Mesenchymal stem cell (in vitro differentiated cells and primary cell): Measurements from ENCODE around the gene CDKN2A.

Experiments used
- DNase-seq: peaks from one replicate; pipeline ENCODE4 v3.0.0-alpha.2; 2013
- H2AFZ ChIP-seq: one replicate; pipeline ENCODE4 v1.6.1; 2013; ENCODE audit warnings: low read depth, mild to moderate bottlenecking, control low read depth, inconsistent platforms, low read length, moderate library complexity
- H2AK5ac ChIP-seq: 2 replicates; pipeline ENCODE4 v1.6.1; 2013; ENCODE audit warnings: low read length, moderate library complexity, mild to moderate bottlenecking, inconsistent platforms; ENCODE audit not compliant: severe bottlenecking
- H2BK120ac ChIP-seq: one replicate; pipeline ENCODE4 v1.6.1; 2013; ENCODE audit warnings: low read depth, mild to moderate bottlenecking, inconsistent platforms, low read length, moderate library complexity
- H2BK12ac ChIP-seq, 2 experiments: one replicate each; pipeline ENCODE4 v1.6.1; 2013; ENCODE audit warnings: inconsistent platforms in 2 of 2, low read length in 2 of 2, mild to moderate bottlenecking in 2 of 2, moderate library complexity in 2 of 2, control low read depth in 1 of 2
- H2BK15ac ChIP-seq: one replicate; pipeline ENCODE4 v1.6.1; 2013; ENCODE audit warnings: mild to moderate bottlenecking, low read depth, inconsistent platforms; ENCODE audit not compliant: poor library complexity, severe bottlenecking
- H2BK5ac ChIP-seq: 2 replicates; pipeline ENCODE4 v1.6.1; 2013; ENCODE audit warnings: low read depth, mild to moderate bottlenecking, low read length, control low read depth, inconsistent platforms; ENCODE audit not compliant: poor library complexity, severe bottlenecking
- H3K14ac ChIP-seq, 2 experiments: one replicate each; pipeline ENCODE4 v1.6.1; 2013; ENCODE audit warnings: inconsistent platforms in 2 of 2, low read length in 2 of 2, control low read depth in 1 of 2, mild to moderate bottlenecking in 1 of 2, moderate library complexity in 1 of 2
- H3K18ac ChIP-seq, 2 experiments: one replicate each; pipeline ENCODE4 v1.6.1; 2013; ENCODE audit warnings: inconsistent platforms in 2 of 2, low read length in 2 of 2, control low read depth in 1 of 2, low read depth in 1 of 2, mild to moderate bottlenecking in 1 of 2
- H3K23ac ChIP-seq, 2 experiments: one replicate each; pipeline ENCODE4 v1.6.1; 2013; ENCODE audit warnings: inconsistent platforms in 2 of 2, low read length in 2 of 2, mild to moderate bottlenecking in 2 of 2, moderate library complexity in 2 of 2, control low read depth in 1 of 2
- H3K27ac ChIP-seq: 2 replicates; pipeline ENCODE4 v1.5.1; 2013; ENCODE audit warnings: mild to moderate bottlenecking, moderate library complexity, low read length, control low read depth, inconsistent platforms; ENCODE audit not compliant: poor library complexity, severe bottlenecking
- H3K27me3 ChIP-seq, 2 experiments: 2 replicates each; pipeline versions ENCODE4 v1.6.1 to v1.7.0; 2013; ENCODE audit warnings: low read length in 2 of 2, mild to moderate bottlenecking in 2 of 2, moderate library complexity in 2 of 2, control low read depth in 1 of 2, inconsistent platforms in 1 of 2; ENCODE audit not compliant: control insufficient read depth in 1 of 2, insufficient read depth in 1 of 2
- H3K36me3 ChIP-seq, 2 experiments: 2 replicates each; pipeline versions ENCODE4 v1.6.1 to v1.7.0; 2013; ENCODE audit warnings: low read length in 2 of 2, control low read depth in 1 of 2, inconsistent platforms in 1 of 2, low read depth in 1 of 2, mild to moderate bottlenecking in 1 of 2; ENCODE audit not compliant: insufficient read depth in 2 of 2, control insufficient read depth in 1 of 2
- H3K4ac ChIP-seq, 2 experiments: one replicate each; pipeline ENCODE4 v1.6.1; 2013; ENCODE audit warnings: inconsistent platforms in 2 of 2, low read length in 2 of 2, mild to moderate bottlenecking in 2 of 2, moderate library complexity in 2 of 2, control low read depth in 1 of 2, low read depth in 1 of 2
- H3K4me1 ChIP-seq: 2 replicates; pipeline ENCODE4 v1.6.1; 2013; ENCODE audit warnings: low read depth, low read length, control low read depth; ENCODE audit not compliant: control insufficient read depth, insufficient read depth
- H3K4me2 ChIP-seq: 2 replicates; pipeline ENCODE4 v1.6.1; 2013; ENCODE audit warnings: low read length, mild to moderate bottlenecking, inconsistent platforms; ENCODE audit not compliant: poor library complexity, severe bottlenecking
- H3K4me3 ChIP-seq, 2 experiments: 2 replicates each; pipeline versions ENCODE4 v1.5.1 to v1.7.0; 2013; ENCODE audit warnings: low read length in 2 of 2, mild to moderate bottlenecking in 2 of 2, control low read depth in 1 of 2, low read depth in 1 of 2; ENCODE audit not compliant: insufficient read depth in 1 of 2
- H3K79me1 ChIP-seq: replicated peaks from 2 replicates; pipeline ENCODE4 v1.6.1; 2013; ENCODE audit warnings: mild to moderate bottlenecking, control low read depth, low read length, inconsistent platforms; ENCODE audit not compliant: poor library complexity, severe bottlenecking
- H3K9ac ChIP-seq: 2 replicates; pipeline ENCODE4 v1.7.0; 2013; ENCODE audit warnings: mild to moderate bottlenecking, low read length, moderate library complexity
- H3K9me3 ChIP-seq: 2 replicates; pipeline ENCODE4 v1.7.0; 2013; ENCODE audit warnings: mild to moderate bottlenecking, low read length; ENCODE audit not compliant: control insufficient read depth
- H4K8ac ChIP-seq: one replicate; pipeline ENCODE4 v1.6.1; 2013; ENCODE audit warnings: inconsistent platforms, mild to moderate bottlenecking, low read length, moderate library complexity
- H4K91ac ChIP-seq: one replicate; pipeline ENCODE4 v1.6.1; 2013; ENCODE audit warnings: mild to moderate bottlenecking, low read length, inconsistent platforms
- WGBS: methylation state at CpG from one replicate; pipeline ENCODE4 v1.1.7; 2013; ENCODE audit warnings: mixed read lengths; 5-methylcytosine and 5-hydroxymethylcytosine counted together

The CDKN2A gene

GRCh38 chr9:21995006-21995665 is 944 bp upstream of the CDKN2A start:
- Histone ChIP-seq H2AK5ac (no peak overlapping the region), H2BK120ac (peak overlapping the region; percentile 71), H3K18ac (peak overlapping the region; percentile 94 to 99), H3K4me1 (peaks cover 8% of the 10 kb centered on the region), H3K4ac (peak overlapping the region; percentile 66 to 98), H3K4me3 (peak overlapping the region; percentile 93 to 96), H3K9me3 (no peaks in the 10 kb centered on the region), H3K27ac (peak overlapping the region; percentile 95), H2BK12ac (peak overlapping the region; percentile 49 to 98), H3K27me3 (no peaks in the 10 kb centered on the region), H2AFZ (peak overlapping the region; percentile 98), H4K8ac (peak overlapping the region; percentile 98), H3K14ac (peak overlapping the region; percentile 9 to 97), H3K23ac (peak overlapping the region in 1 of 2 experiments; percentile 89), H2BK5ac (peak overlapping the region; percentile 62), H2BK15ac (peak overlapping the region; percentile 86), H3K9ac (peak overlapping the region; percentile 96), H3K79me1 (peaks cover 13% of the 10 kb centered on the region), H3K36me3 (no peaks in the 10 kb centered on the region), H4K91ac (peak overlapping the region; percentile 87), H3K4me2 (peak overlapping the region; percentile 94)
- under 1% methylated on average over 51 of the region's 56 CpGs for WGBS
- peak; percentile 92 for DNase-seq

DNA sequence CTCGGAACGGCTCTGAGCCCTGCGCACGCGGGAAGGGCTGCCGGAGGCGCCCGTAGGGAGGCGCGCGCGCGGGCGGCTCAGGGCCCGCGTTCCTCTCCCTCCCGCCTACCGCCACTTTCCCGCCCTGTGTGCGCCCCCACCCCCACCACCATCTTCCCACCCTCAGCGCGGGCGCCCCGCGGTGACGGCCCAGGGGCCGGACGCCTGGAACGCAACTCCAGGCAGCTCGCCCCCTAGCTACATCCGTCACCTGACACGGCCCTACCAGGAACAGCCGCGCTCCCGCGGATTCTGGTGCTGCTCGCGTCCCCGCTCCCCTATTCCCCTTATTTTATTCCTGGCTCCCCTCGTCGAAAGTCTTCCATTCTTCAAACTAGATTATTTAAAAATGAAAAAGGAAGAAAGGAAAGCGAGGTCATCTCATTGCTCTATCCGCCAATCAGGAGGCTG is 389 bp upstream of the CDKN2A start, which contains the start of gene CDKN2B-AS1:
Gene CDKN2B-AS1, plus strand, starts transcription at position 236 of the 450 bp plus-strand sequence.
- WGBS, result 0% methylated on average over 33 of the region's 43 CpGs
- Histone ChIP-seq H2BK5ac (peak within 1 kb of the TSS; percentile 89), H3K4me2 (peak within 1 kb of the TSS; percentile 95), H3K23ac (peak within 1 kb of the TSS; percentile 34 to 89), H2BK120ac (peak within 1 kb of the TSS; percentile 79), H3K4ac (peak within 1 kb of the TSS; percentile 91 to 98), H4K91ac (peak within 1 kb of the TSS; percentile 92), H3K79me1 (peaks cover 17% of the 10 kb centered on the region), H3K4me1 (peaks cover 13% of the 10 kb centered on the region), H3K14ac (peak within 1 kb of the TSS; percentile 9 to 97), H3K36me3 (peaks cover 0 to 2% of the 10 kb centered on the region in 2 experiments), H2BK15ac (peak within 1 kb of the TSS; percentile 86), H3K27me3 (no peaks in the 10 kb centered on the region), H4K8ac (peak within 1 kb of the TSS; percentile 98), H2BK12ac (peak within 1 kb of the TSS; percentile 53 to 98), H2AK5ac (peak within 1 kb of the TSS; percentile 59), H3K27ac (peak within 1 kb of the TSS; percentile 95), H3K9ac (peak within 1 kb of the TSS; percentile 96), H3K18ac (peak within 1 kb of the TSS; percentile 94 to 99), H3K4me3 (peak within 1 kb of the TSS; percentile 93 to 96), H2AFZ (peak within 1 kb of the TSS; percentile 98), H3K9me3 (no peaks in the 10 kb centered on the region)
- DNase-seq, result peak; percentile 89

DNA sequence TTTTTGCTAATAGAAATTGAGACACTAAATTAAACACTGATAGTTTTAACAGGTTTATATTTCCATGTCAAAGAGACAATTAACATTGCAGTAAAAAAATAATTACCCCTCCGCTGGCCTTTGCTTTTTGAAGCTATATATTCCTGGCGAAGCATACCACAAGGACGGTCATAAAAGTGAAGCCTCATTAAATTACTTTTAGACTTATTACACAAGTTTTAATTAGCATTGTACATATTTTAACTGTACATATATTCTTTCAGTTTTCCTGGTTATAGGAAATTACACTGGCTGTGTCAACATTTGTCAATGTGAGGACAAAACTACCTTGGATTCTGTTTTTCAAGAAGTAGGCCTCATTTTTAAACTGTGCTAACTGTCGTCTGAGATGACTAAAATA is 1.2 kb downstream of the CDKN2A start:
- H2BK15ac ChIP-seq, result no peak overlapping the region
- H3K4ac ChIP-seq, result no peak overlapping the region
- no peak overlapping the region for H2BK120ac ChIP-seq
- H3K27me3 ChIP-seq, result no peaks in the 10 kb centered on the region
- no peak overlapping the region for H2AFZ ChIP-seq
- no peaks in the 10 kb centered on the region for H3K9me3 ChIP-seq
- H3K27ac ChIP-seq, result peak overlapping the region; percentile 72
- H2BK12ac ChIP-seq, result no peak overlapping the region
- 91% methylated on average over 2 of the region's 4 CpGs for WGBS
- peak overlapping the region in 1 of 2 experiments; percentile 86 for H3K4me3 ChIP-seq
- no peak overlapping the region for H4K91ac ChIP-seq
- H2AK5ac ChIP-seq, result no peak overlapping the region
- peaks cover 16% of the 10 kb centered on the region for H3K4me1 ChIP-seq
- no peak overlapping the region for H3K14ac ChIP-seq
- H3K79me1 ChIP-seq, result peaks cover 15% of the 10 kb centered on the region
- H3K36me3 ChIP-seq, result peaks cover 0 to 5% of the 10 kb centered on the region in 2 experiments
- peak overlapping the region in 1 of 2 experiments; percentile 95 for H3K18ac ChIP-seq
- H2BK5ac ChIP-seq, result no peak overlapping the region
- peak overlapping the region; percentile 82 for H3K9ac ChIP-seq
- DNase-seq, result no peak
- peak overlapping the region; percentile 95 for H3K4me2 ChIP-seq
- H4K8ac ChIP-seq, result no peak overlapping the region
- no peak overlapping the region for H3K23ac ChIP-seq
